Chondrocyte (in vitro differentiated cells): ENCODE measurements around the gene CCNL2. TPM values are rescaled to one million over a fixed set of nuclear protein-coding genes. Genes with fewer than 3 reads are reported as not detected.

Experiments
- DNase-seq: peaks from one replicate; pipeline ENCODE4 v3.0.0; 2021; ENCODE audit warnings: mixed read lengths, low spot score
- H3K27ac Mint-ChIP-seq: one replicate; pipeline ENCODE4 v1.8.0; 2021; ENCODE audit warnings: mild to moderate bottlenecking, moderate library complexity, mixed read lengths; ENCODE audit not compliant: unreplicated experiment
- H3K27me3 Mint-ChIP-seq: 2 replicates; pipeline ENCODE4 v1.8.0; 2021; ENCODE audit warnings: low read depth, mixed read lengths
- H3K36me3 Mint-ChIP-seq: 2 replicates; pipeline ENCODE4 v1.8.0; 2021; ENCODE audit warnings: low read depth, mixed read lengths
- H3K4me1 Mint-ChIP-seq: 2 replicates; pipeline ENCODE4 v1.8.0; 2021; ENCODE audit warnings: low read depth, mild to moderate bottlenecking, mixed read lengths
- H3K4me3 Mint-ChIP-seq: one replicate; pipeline ENCODE4 v1.8.0; 2021; ENCODE audit warnings: mild to moderate bottlenecking, moderate library complexity, mixed read lengths; ENCODE audit not compliant: unreplicated experiment
- H3K9me3 Mint-ChIP-seq: 2 replicates; pipeline ENCODE4 v1.8.0; 2021; ENCODE audit warnings: low read depth, mixed read lengths
- CTCF ChIP-seq: fragments of 200-600 bp; sonication (generic); IDR thresholded peaks from 2 replicates; pipeline ENCODE4 v1.5.0; 2021; ENCODE audit warnings: antibody characterized with exemption, mild to moderate bottlenecking, moderate library complexity
- total RNA-seq: library from RNA; stranded (reverse); gene quantifications from 3 replicates; pipeline ENCODE4 v1.2.1, GENCODE V29; 2021

Gene CCNL2
- total RNA-seq, 1 donor from 2014 or later = 161 TPM

GRCh38 chr1:1346501-1346890 is 52.6 kb downstream of the CCNL2 start:
- DNase-seq = no peak
- no peaks in the 10 kb centered on the region for H3K9me3 Mint-ChIP-seq
- no peak for TF ChIP-seq CTCF
- peaks cover 24% of the 10 kb centered on the region for H3K4me1 Mint-ChIP-seq
- no peaks in the 10 kb centered on the region for H3K36me3 Mint-ChIP-seq
- no peak overlapping the region for H3K4me3 Mint-ChIP-seq
- no peak overlapping the region for H3K27ac Mint-ChIP-seq
- H3K27me3 Mint-ChIP-seq = no peaks in the 10 kb centered on the region

- H3K4me1 Mint-ChIP-seq = peaks cover 24% of the 10 kb centered on the region
- DNase-seq = no peak
- no peaks in the 10 kb centered on the region for H3K36me3 Mint-ChIP-seq
- no peaks in the 10 kb centered on the region for H3K9me3 Mint-ChIP-seq
- no peak overlapping the region for H3K27ac Mint-ChIP-seq
- H3K27me3 Mint-ChIP-seq = no peaks in the 10 kb centered on the region
- TF ChIP-seq CTCF = no peak
- no peak overlapping the region for H3K4me3 Mint-ChIP-seq
Measured at GRCh38 chr1:1345860-1346500, 53.2 kb downstream of the CCNL2 start.

GRCh38 chr1:1345384-1345783 is 53.8 kb downstream of the CCNL2 start:
- no peak for DNase-seq
- Mint-ChIP-seq H3K27me3 (no peaks in the 10 kb centered on the region), H3K4me1 (peaks cover 24% of the 10 kb centered on the region), H3K9me3 (no peaks in the 10 kb centered on the region), H3K36me3 (peaks cover 3% of the 10 kb centered on the region), H3K4me3 (no peak overlapping the region), H3K27ac (no peak overlapping the region)
- no peak for TF ChIP-seq CTCF

- DNase-seq = no peak
- H3K4me3 Mint-ChIP-seq = no peak overlapping the region
- H3K4me1 Mint-ChIP-seq = peaks cover 24% of the 10 kb centered on the region
- H3K27ac Mint-ChIP-seq = peak overlapping the region; percentile 45
- no peaks in the 10 kb centered on the region for H3K9me3 Mint-ChIP-seq
- peaks cover 3% of the 10 kb centered on the region for H3K36me3 Mint-ChIP-seq
- H3K27me3 Mint-ChIP-seq = no peaks in the 10 kb centered on the region
- peak; percentile 76 for TF ChIP-seq CTCF
Measured at GRCh38 chr1:1344655-1345361, 54.3 kb downstream of the CCNL2 start.

GRCh38 chr1:1343811-1344421 is 55.2 kb downstream of the CCNL2 start:
- TF ChIP-seq CTCF = no peak
- Mint-ChIP-seq H3K36me3 (peaks cover 3% of the 10 kb centered on the region), H3K4me3 (no peak overlapping the region), H3K9me3 (no peaks in the 10 kb centered on the region), H3K27me3 (no peaks in the 10 kb centered on the region), H3K4me1 (peaks cover 24% of the 10 kb centered on the region), H3K27ac (no peak overlapping the region)
- DNase-seq = no peak
